Right renal cortex interstitium (tissue), 3 donors: ENCODE data around the gene SLC23A3. TPM values are rescaled to one million over a fixed set of nuclear protein-coding genes. Genes with fewer than 3 reads are reported as not detected.

Experiments
- DNase-seq, 3 donors: peaks; one replicate each; pipeline ENCODE4 v3.0.0-alpha.2; 2013; ENCODE audit warnings: low read depth in 3 of 3, low spot score in 2 of 3
- polyA plus RNA-seq, 3 donors: library from polyadenylated mRNA; unstranded; fragments of 120-200 nt; gene quantifications; one replicate each; pipeline ENCODE4 v1.2.1, GENCODE V29; 2013; ENCODE audit not compliant: insufficient read length in 3 of 3

Gene SLC23A3
- polyA plus RNA-seq, 3 donors = 14.0 to 21.4 (median 17.8) TPM

- peak in 2 of 3 donors; percentile 51 to 57 for DNase-seq
These were observed 7.2 kb upstream of the SLC23A3 start, which contains the start of gene CNPPD1 for GRCh38 chr2:219176818-219177551. TSS of gene CNPPD1 (minus strand) at chr2:219176925. CDS start at chr2:219176828, 97 bp downstream.

DNA sequence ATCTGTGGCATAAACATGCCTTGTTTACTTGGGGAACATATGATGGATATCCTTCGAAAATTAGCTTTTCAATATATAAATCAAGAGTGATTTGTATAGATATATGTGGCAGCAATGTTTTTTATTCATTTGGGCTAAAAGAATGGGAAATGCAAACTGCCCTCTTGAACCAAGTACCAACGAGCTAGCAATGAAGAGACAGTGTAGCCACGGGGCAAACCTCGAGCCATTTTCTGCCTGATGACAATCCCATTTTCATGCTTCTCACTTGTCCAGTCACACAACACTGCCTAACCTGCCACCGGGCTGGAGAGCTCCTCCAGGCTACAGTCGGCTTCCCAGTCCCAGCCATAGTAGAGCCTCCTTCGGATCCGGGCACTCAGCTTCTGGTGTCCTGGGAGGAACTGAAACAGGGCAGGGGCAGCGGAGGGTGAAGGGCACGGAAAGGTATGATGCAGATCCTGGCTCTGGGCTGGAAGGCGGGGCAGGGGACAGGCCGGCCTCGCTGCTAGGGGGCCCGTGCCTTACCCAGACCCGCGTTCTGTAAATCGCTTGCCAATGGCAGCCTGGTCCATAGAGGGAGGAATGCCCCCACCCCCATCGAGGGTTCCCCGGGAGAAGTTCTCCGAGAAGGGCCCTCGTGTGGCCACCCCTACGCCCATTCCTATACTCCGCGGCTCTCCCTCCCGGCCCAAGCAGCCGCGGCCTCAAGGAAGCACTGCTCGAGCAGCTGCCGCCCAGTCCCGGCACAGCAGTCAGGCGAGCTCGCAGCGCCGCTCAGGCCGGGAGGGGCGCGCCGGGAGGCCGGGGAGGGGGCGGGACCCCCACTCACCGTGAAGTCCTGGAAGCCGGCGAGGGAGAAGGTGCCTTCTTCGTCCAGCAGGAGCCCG, 6.3 kb upstream of the SLC23A3 start:
- DNase-seq = peak in 1 of 3 donors; percentile 24

DNA sequence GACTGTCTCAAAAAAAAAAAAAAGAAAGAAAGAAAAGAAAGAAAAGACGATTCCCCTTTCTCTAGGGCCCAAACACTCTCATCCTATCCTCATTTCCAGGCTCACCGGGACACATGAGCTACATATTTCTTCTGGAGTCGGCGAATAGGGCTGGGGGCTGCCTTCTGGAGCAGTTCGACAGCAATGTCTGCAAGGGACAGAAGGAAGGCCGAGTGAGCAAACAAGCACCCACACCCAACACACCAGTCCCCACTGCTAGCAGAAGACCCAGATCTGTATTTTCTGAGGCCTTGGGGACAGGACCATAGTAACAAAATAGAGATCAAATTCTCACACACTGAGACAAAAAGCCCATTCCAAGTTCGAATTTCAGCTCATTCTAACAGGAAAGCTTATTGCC, 5.7 kb upstream of the SLC23A3 start:
- no peak for DNase-seq

- DNase-seq = no peak
These were observed 5.0 kb upstream of the SLC23A3 start for GRCh38 chr2:219174801-219175200.

DNA sequence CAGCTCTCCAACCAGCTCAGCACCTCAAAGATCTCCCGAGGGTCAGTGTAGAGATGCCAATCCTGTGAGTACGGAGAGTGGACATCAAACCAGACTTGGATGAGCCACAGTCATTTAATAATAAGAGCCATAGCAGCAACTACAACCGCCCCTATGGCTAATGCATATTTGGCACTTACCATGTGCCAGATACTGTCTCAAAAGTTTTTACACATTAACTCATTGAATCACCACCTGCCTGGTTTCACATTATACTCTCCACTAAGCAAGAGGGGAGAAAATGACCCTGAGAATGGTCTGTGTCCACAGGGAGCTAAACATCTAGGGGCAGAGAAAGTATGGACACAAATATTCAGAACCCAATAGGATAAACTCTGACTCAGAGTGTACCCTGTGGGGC, 4.3 kb upstream of the SLC23A3 start:
- no peak for DNase-seq

DNA sequence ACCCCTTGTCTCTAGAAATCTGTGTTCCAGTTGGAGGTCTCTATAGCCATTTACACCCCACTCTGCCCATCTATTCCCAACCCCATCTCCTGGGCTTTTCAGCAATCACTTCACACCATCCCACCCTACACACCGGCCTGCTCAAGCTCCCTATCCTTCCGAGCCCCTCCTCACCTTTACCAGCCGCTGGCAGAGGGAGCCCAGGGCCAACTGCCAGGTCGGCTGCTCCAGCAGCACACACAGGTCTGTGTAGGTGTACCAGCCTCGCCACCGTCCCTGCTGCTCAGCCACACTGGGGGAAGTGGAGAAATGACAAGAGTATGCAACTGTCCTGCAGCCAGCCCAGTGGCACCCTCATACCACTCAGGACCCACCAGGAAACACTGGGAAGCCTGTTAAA, 3.3 kb upstream of the SLC23A3 start:
- DNase-seq = no peak

- no peak for DNase-seq
These were observed 2.7 kb upstream of the SLC23A3 start for GRCh38 chr2:219172231-219173154.

DNA sequence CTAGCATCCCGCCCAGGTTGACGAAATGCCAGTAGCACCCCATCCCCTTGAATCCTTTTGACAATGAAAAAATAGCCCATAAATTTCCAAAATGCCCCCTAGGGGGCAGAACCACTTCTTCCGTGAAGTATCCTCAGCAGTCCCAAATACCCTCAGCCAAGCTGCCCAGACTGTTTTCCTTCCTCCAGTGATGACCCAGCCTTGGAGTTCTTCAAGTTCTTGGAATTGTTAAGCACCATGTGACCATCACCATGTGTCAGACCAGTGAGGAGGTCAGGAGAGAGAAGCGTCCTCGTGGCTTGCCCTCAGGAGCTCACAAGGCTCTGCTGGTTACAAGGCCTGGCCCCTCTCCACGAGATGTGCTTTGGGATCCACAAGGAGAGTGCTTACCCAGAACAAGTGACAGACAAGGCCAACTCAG, 1.4 kb upstream of the SLC23A3 start:
- no peak for DNase-seq

DNA sequence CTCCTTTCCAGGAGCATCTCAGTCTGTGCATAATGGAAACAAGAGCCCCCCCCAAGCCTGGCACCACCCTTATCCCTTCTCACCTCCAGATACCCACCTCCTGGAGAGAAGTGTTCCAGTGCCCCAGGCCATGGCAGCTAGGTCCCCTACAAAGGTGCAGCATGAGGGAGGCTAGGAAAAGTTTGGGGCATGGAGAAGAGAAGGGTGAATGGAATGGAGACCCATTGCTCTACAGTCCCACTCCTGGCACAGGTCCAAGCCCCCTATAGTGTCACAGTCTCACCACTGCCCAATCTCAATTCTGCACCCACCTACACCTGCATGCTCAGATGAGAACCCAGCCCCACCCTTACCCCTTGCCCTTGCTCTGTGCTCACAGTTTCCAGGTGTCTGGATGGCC, 897 bp downstream of the SLC23A3 start:
- DNase-seq = no peak

DNA sequence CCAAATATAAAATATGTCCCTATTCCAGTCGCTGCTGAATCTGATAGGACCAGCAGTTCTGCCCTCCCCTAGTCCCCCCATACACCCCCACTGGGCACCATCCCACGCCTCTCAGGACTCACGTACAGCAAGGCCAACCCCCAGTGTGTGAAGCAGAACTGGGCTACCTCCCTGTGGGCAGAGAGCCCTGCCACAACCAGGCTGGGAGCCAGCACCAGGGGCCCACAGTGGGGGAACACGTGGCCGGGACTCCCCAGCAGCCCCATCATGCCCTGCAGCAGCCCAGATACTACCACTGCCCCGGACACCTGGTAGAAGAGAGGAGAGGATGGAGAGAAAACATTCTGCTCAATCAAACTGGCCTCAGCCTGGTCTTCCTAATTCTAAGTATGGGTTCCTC, 1.3 kb downstream of the SLC23A3 start:
- no peak for DNase-seq

DNA sequence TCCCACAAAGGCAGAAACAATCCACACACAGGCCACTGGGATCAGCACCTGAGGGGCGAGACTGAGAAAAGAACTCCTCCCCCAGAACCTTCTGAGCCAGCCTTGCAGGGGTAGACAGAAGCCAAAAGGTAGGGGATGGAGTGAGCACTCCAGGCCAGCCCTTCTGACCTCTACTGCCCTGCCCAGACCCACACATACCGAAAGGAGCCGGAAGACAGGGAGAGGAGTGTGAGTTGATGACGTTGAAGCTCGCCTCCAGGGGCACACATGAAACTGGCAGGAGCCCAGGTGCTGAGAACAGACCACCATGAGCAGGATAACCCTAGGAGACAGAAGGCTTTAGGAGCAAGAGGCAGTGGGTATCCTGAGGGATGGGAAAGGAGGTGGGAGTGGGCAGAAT, 1.8 kb downstream of the SLC23A3 start:
- DNase-seq = no peak

DNA sequence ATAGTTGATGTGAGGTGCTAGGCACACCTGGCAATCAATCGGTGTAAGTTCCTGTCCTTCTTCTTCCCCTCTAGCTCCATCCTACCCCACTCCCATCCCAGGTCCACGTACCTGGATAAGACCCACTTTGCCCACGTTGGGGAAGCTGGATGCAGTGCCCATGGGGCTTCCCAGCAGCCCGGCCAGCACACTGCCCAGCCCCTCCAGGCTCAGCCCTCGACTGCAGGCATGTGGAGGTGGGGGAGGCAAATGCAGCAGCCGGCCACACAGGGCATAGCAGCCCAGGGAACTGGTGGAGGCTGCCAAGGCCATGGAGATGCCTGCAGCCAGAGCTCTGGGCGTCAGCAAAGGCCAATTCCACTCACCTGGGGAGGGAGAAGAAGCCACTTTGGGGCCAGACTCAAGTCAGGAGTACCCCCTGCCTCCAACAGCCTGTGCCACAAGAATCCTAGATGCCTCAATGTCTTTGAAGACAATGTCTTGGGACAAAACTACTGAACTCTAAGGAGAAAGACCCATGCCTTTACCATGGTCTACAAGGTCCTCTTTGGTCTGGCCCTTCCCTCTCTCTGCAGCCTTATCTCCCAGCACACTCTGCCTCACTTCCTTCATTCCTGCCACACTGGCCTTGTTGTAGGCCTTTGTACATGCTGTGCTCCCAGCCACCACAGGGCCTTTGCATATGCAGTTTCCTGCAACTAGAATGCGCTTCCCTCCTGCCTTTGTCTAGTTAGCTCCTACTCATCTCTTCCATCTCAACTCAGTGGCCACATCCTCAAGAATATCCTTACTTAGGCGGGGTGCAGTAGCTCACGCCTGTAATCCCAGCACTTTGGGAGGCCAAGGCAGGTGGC, 4.5 kb downstream of the SLC23A3 start:
- DNase-seq = no peak

DNA sequence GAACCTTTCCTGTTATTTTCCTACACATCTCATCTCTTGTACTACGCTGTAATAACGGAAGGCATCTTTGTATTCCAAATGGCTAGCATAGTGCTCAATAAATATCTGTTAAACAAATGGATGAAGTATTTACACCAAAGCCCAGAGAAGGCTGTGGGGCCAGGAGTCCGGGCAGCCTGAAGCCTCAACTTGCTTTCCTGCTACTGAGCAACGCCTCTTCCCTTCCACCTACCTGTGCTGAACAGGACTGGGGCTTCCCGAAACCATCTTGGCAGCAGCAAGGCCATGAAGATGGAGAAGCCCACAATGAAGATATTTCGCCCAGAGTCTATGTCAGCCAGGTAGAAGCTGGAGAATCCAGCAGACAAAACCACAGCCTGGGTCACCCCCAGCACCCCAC, 6.7 kb downstream of the SLC23A3 start:
- no peak for DNase-seq

- no peak for DNase-seq
These were observed 8.7 kb downstream of the SLC23A3 start for GRCh38 chr2:219161097-219161496.

DNA sequence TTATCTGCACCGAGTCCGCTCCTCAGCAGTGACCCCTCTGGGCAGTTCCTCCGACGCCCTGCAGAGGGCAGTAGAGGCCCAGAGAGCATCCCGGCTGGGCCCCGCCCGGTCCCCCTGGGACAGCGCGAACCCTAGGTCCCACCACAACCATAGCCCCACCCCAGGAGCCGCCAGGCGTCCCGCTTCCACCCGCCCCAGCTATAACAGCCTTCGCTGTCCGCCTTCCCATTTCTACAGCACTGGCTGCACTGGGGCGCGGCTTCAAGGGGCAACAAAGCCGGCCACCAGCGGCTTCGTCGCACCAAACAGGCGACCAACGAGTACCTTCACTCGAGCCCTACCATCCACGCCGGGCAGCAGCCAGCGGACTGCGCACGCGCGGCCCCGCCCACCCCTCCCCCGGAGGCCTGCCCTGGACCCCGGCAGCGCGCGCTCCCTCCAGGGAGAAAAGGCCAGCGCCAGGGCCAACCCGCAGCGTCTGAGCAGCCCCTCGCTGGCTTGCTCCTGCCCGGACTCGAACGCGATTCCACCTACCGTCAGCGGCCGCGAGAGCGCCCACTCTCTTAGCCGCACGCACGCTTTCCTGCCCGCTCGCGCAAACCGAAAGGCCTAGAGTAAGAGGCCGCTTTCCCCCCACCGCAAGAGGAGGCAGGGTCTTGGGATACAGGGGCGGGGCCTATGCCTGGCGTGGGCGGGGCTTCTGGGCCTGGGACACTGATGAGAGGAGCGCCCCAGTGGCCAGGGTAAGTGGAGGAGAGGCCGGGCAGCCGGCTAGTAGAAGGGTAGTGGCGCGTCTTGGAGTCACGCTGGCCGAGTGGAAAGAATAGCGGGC, 9.4 kb downstream of the SLC23A3 start, which contains the start of gene NHEJ1:
TSS of gene NHEJ1 (minus strand) at position 630 of the 832 bp plus-strand sequence. CDS start 2,453 bp downstream, outside the sequence.
- peak; percentile 82 to 84 (median 84) for DNase-seq

- DNase-seq = no peak
These were observed 10.1 kb downstream of the SLC23A3 start for GRCh38 chr2:219159771-219160185.

- DNase-seq = no peak
These were observed 11.2 kb downstream of the SLC23A3 start for GRCh38 chr2:219158586-219158985.

- DNase-seq = no peak
These were observed 11.8 kb downstream of the SLC23A3 start for GRCh38 chr2:219158025-219158424.

- no peak for DNase-seq
These were observed 12.4 kb downstream of the SLC23A3 start for GRCh38 chr2:219157396-219157795.
